Spleen (tissue), 7 donors: ENCODE results near the gene HRH2.

Experiments used
- POLR2A ChIP-seq, 3 donors: fragments of 450-650 bp; IDR thresholded peaks; one replicate each; pipeline ENCODE4 v1.5.1; 2017; ENCODE audit warnings: antibody characterized with exemption in 3 of 3, mild to moderate bottlenecking in 1 of 3
- POLR2AphosphoS5 ChIP-seq, 3 donors: sonication (generic); formaldehyde crosslinking; IDR thresholded peaks; one replicate each; pipeline ENCODE4 v1.5.1; 2017; ENCODE audit warnings: antibody characterized with exemption in 3 of 3
- TF ChIP-seq, protein P1 (sequence below), 11 experiments: fragments of 200-600 bp in 7 of 11; fragments of 450-650 bp in 4 of 11; sonication (generic) in 4 of 11; IDR thresholded peaks in 8 of 11; conservative IDR thresholded peaks in 3 of 11; 1 replicate in 7 of 11; 2 replicates in 4 of 11; pipeline versions ENCODE4 v1.4.0 to v1.8.0; 2016 to 2021; ENCODE audit warnings: antibody characterized with exemption in 11 of 11, inconsistent platforms in 4 of 11, mild to moderate bottlenecking in 1 of 11
- donor health status: DM: no; HTN: no; CAD: no; lungs with moderate emphysema.
- donor health status: DM: no; HTN: no; CAD: no.
- donor health status: DM: no; HTN: no; CAD: no.

DNA sequence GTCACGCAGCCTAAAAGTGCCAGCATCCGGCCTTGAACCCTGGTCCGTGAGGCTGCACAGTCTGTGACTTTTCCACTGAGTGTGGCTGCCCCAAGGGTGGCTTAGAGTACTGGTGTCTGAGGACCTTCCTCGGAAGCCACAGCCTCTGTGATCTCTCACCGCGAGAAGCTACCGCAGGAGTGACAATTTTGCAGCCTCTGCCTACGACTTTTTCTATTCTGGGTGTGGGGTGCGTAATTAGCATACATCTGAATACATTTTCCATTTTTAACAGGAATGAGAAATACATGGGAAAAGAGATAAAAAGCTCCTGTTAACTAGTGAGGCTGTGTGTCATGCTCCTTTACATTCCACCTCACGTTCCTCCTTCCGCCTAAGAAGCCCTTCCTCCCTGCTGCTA is 48.3 kb upstream of the HRH2 start:
- TF ChIP-seq, protein P1, sequence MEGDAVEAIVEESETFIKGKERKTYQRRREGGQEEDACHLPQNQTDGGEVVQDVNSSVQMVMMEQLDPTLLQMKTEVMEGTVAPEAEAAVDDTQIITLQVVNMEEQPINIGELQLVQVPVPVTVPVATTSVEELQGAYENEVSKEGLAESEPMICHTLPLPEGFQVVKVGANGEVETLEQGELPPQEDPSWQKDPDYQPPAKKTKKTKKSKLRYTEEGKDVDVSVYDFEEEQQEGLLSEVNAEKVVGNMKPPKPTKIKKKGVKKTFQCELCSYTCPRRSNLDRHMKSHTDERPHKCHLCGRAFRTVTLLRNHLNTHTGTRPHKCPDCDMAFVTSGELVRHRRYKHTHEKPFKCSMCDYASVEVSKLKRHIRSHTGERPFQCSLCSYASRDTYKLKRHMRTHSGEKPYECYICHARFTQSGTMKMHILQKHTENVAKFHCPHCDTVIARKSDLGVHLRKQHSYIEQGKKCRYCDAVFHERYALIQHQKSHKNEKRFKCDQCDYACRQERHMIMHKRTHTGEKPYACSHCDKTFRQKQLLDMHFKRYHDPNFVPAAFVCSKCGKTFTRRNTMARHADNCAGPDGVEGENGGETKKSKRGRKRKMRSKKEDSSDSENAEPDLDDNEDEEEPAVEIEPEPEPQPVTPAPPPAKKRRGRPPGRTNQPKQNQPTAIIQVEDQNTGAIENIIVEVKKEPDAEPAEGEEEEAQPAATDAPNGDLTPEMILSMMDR (IDR thresholded peaks at IDR 0.05 in 8 of 11, conservative IDR thresholded peaks at IDR 0.05 in 3 of 11) = no peak
- TF ChIP-seq POLR2A (IDR thresholded peaks at IDR 0.05) (no peak), POLR2AphosphoS5 (IDR thresholded peaks at IDR 0.05) (no peak)
